ENCODE data around the gene PADI6.
"Not testable (repeated sequence)": the region's sequence is repeated elsewhere in the genome, so short reads cannot be mapped to it uniquely, and the experiment has no call there.

PADI6 gene

DNA sequence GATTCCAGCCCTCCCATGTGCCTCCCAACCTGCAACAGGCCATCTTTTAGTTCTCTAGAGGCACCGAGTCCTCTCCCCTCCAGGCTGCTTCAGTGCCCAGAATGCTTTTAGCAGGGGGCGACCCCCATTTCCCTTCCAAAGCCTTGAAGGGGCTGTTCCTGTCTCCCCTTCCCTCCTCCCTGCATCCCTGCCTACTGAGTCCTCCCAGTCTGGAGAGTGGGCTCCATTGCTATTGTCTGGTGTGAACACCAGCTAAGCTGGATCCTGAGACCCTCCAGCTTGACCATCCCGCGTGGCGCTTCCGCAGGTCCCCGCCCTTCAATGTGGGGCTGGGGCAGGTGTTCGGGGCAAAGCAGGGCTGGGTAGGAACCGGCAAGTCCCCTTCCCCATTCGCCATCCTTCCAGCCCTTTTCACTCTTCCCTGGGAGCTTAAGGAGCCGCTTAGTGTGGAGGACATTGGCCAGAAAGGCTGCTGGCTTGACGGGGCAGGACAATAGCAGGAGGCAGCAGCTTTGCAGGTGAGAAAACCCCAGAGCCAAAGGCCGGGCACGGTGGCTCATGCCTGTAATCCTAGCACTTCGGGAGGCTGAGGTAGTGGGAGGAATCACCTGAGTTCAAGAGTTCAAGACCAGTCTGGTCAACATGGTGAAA lies 32.2 kb downstream of the PADI6 start:
- Histone ChIP-seq H3K9ac (ENCODE audit: low read length) (no peak overlapping the region), H3K36me3 (ENCODE audit: low read length) (peaks cover 2% of the 10 kb centered on the region; the same call in 1 of the 2 replicates), H3K9me3 (ENCODE audit: insufficient read depth, low read length) (no peaks in the 10 kb centered on the region), H3K79me2 (ENCODE audit: insufficient read depth, low read length) (no peaks in the 10 kb centered on the region), H3F3A (ENCODE audit: insufficient read depth) (no peaks in the 10 kb centered on the region), H3K4me3 (ENCODE audit: insufficient read depth, low read length, poor library complexity, severe bottlenecking) (no peak overlapping the region), H2AFZ (ENCODE audit: low read depth, low read length, severe bottlenecking) (no peak overlapping the region), H4K20me1 (ENCODE audit: low read depth, low read length) (no peaks in the 10 kb centered on the region), H3K27me3 (ENCODE audit: low read length) (no peaks in the 10 kb centered on the region), H3K4me2 (ENCODE audit: low read depth, low read length, poor library complexity, severe bottlenecking) (no peak overlapping the region), H3K9me2 (replicated peaks; ENCODE audit: insufficient read depth, low read length) (no peaks in the 10 kb centered on the region), H3K27ac (ENCODE audit: low read depth, low read length) (no peak overlapping the region)
- TF ChIP-seq, protein P1, sequence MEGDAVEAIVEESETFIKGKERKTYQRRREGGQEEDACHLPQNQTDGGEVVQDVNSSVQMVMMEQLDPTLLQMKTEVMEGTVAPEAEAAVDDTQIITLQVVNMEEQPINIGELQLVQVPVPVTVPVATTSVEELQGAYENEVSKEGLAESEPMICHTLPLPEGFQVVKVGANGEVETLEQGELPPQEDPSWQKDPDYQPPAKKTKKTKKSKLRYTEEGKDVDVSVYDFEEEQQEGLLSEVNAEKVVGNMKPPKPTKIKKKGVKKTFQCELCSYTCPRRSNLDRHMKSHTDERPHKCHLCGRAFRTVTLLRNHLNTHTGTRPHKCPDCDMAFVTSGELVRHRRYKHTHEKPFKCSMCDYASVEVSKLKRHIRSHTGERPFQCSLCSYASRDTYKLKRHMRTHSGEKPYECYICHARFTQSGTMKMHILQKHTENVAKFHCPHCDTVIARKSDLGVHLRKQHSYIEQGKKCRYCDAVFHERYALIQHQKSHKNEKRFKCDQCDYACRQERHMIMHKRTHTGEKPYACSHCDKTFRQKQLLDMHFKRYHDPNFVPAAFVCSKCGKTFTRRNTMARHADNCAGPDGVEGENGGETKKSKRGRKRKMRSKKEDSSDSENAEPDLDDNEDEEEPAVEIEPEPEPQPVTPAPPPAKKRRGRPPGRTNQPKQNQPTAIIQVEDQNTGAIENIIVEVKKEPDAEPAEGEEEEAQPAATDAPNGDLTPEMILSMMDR (IDR thresholded peaks at IDR 0.05; ENCODE audit: insufficient read depth, low read length, poor library complexity, severe bottlenecking): no peak
- TF ChIP-seq EZH2phosphoT487 (conservative IDR thresholded peaks at IDR 0.05; ENCODE audit: low read length): no peak

DNA sequence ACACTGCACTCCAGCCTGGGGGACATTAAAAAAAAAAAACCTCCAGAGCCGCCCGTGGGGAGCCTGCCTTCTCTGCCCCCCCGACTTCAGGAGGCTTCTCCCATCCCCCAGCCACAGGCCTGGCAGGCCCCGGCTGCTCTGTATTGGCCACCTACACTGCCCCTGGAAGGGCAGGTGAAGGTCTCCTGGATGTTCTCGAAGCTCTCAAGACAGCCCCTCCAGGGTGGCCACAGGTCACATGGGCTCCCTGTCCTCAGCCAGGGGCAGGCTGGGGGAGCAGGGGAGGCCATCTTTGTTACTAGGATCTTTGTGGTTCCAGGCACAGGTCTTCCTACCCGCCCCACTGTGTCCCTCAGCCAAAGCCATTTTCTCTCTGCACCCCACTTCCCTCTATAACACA lies 32.8 kb downstream of the PADI6 start:
- H3K79me2 ChIP-seq (ENCODE audit: insufficient read depth, low read length): no peaks in the 10 kb centered on the region
- no peak overlapping the region for H2AFZ ChIP-seq (ENCODE audit: low read depth, low read length, severe bottlenecking)
- no peaks in the 10 kb centered on the region for H3F3A ChIP-seq (ENCODE audit: insufficient read depth)
- no peaks in the 10 kb centered on the region for H3K9me3 ChIP-seq (ENCODE audit: insufficient read depth, low read length)
- H3K9me2 ChIP-seq (replicated peaks; ENCODE audit: insufficient read depth, low read length): no peaks in the 10 kb centered on the region
- H3K9ac ChIP-seq (ENCODE audit: low read length): no peak overlapping the region
- H3K36me3 ChIP-seq (ENCODE audit: low read length): peaks cover 2% of the 10 kb centered on the region; the same call in 1 of the 2 replicates
- H3K4me2 ChIP-seq (ENCODE audit: low read depth, low read length, poor library complexity, severe bottlenecking): no peak overlapping the region
- no peaks in the 10 kb centered on the region for H4K20me1 ChIP-seq (ENCODE audit: low read depth, low read length)
- no peak overlapping the region for H3K27ac ChIP-seq (ENCODE audit: low read depth, low read length)
- H3K4me3 ChIP-seq (ENCODE audit: insufficient read depth, low read length, poor library complexity, severe bottlenecking): no peak overlapping the region
- TF ChIP-seq, protein P1 (IDR thresholded peaks at IDR 0.05; ENCODE audit: insufficient read depth, low read length, poor library complexity, severe bottlenecking): no peak
- TF ChIP-seq EZH2phosphoT487 (conservative IDR thresholded peaks at IDR 0.05; ENCODE audit: low read length): no peak
- no peaks in the 10 kb centered on the region for H3K27me3 ChIP-seq (ENCODE audit: low read length)

DNA sequence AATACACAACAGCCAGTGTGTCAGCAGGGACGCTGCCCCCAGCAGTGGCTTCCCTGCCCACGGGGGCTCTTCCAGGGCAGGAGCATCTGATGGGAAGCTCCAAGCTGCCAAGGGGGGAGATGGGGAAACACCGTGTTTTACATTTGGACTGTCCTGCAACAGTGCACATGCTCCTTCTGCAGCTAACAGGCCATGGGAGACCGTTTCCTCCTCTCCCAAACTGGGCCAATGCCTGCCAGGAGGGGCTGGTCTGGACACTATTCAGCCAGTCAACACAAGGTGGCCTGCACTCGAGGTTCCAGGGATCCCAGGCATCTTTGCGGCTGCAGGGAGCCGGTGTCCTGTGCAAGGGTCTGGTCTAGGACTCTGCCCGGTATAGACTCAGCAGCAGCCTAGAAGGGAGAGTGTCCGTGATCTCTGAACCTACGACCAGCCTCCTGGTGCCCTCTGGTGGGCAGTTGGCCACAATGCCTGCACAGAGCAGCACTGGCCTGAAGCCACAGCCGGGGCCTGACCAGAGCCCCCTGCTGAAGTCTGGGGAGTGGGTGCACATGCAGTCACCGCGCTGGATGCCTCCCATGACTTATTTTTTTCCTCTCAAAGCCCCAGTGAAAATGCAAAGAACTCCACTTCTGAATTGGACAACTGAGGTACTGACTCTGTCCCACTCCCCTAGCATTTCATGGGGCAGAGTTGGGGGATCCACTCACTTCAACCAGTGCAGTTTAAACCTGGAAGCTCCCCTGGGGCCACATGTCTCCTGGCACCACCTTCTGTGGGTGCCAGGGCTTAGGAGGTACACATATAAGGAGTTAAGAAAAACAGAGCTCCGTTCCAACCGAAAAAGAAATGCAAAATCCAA lies 34.1 kb downstream of the PADI6 start:
- Histone ChIP-seq H4K20me1 (ENCODE audit: low read depth, low read length) (no peaks in the 10 kb centered on the region; the same call in 1 of the 2 replicates), H3K27me3 (ENCODE audit: low read length) (no peaks in the 10 kb centered on the region), H3K36me3 (ENCODE audit: low read length) (peaks cover 7% of the 10 kb centered on the region; the same call in 1 of the 2 replicates), H3F3A (ENCODE audit: insufficient read depth) (no peaks in the 10 kb centered on the region), H2AFZ (ENCODE audit: low read depth, low read length, severe bottlenecking) (no peak overlapping the region), H3K27ac (ENCODE audit: low read depth, low read length) (no peak overlapping the region), H3K4me2 (ENCODE audit: low read depth, low read length, poor library complexity, severe bottlenecking) (no peak overlapping the region), H3K4me3 (ENCODE audit: insufficient read depth, low read length, poor library complexity, severe bottlenecking) (no peak overlapping the region), H3K9ac (ENCODE audit: low read length) (no peak overlapping the region), H3K9me3 (ENCODE audit: insufficient read depth, low read length) (no peaks in the 10 kb centered on the region), H3K79me2 (ENCODE audit: insufficient read depth, low read length) (no peaks in the 10 kb centered on the region), H3K9me2 (replicated peaks; ENCODE audit: insufficient read depth, low read length) (no peaks in the 10 kb centered on the region)
- no peak for TF ChIP-seq EZH2phosphoT487 (conservative IDR thresholded peaks at IDR 0.05; ENCODE audit: low read length)
- TF ChIP-seq, protein P1 (IDR thresholded peaks at IDR 0.05; ENCODE audit: insufficient read depth, low read length, poor library complexity, severe bottlenecking): peak; percentile 74

DNA sequence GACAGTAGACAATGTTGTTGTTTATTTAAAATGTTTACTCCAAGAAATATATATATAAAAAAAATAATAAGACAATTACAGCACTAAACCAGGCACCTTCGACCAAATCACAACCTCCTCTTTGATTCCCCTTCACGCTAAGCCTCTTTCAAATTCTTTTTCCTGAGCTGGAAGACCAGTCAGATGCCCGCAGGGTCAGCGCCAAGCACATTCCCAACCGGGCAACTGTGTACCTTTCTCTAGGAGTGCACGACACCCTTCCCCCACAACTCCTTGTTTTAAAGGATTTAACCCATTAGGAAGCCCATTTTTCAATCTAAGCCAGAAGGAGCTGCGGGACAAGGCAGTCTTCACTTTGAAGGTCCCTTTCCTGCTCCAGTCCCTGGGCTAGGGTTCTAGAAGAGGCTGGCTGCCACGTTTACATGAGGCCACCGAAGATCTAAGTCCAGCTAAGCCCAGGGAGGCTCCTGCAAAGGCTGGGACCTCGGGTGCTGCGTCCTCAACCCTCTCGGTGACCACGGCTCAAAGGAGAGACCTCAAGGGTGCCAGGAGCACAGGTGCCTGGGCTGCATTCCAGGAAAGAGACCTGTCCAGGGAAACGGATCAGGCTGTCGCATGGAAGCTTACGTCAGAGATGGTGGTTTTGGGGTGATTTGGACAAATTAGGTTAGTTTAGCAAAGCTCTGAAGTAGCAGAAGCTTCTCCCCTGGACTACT lies 34.9 kb downstream of the PADI6 start:
- peaks cover 10% of the 10 kb centered on the region; the same call in 1 of the 2 replicates for H3K36me3 ChIP-seq (ENCODE audit: low read length)
- not testable (repeated sequence) for H3F3A ChIP-seq (ENCODE audit: insufficient read depth); H3K9me2 ChIP-seq (replicated peaks; ENCODE audit: insufficient read depth, low read length); H2AFZ ChIP-seq (ENCODE audit: low read depth, low read length, severe bottlenecking); H3K27me3 ChIP-seq (ENCODE audit: low read length); H3K4me2 ChIP-seq (ENCODE audit: low read depth, low read length, poor library complexity, severe bottlenecking); H3K27ac ChIP-seq (ENCODE audit: low read depth, low read length); H3K9me3 ChIP-seq (ENCODE audit: insufficient read depth, low read length); H3K4me3 ChIP-seq (ENCODE audit: insufficient read depth, low read length, poor library complexity, severe bottlenecking); H3K79me2 ChIP-seq (ENCODE audit: insufficient read depth, low read length); H4K20me1 ChIP-seq (ENCODE audit: low read depth, low read length); H3K9ac ChIP-seq (ENCODE audit: low read length)

DNA sequence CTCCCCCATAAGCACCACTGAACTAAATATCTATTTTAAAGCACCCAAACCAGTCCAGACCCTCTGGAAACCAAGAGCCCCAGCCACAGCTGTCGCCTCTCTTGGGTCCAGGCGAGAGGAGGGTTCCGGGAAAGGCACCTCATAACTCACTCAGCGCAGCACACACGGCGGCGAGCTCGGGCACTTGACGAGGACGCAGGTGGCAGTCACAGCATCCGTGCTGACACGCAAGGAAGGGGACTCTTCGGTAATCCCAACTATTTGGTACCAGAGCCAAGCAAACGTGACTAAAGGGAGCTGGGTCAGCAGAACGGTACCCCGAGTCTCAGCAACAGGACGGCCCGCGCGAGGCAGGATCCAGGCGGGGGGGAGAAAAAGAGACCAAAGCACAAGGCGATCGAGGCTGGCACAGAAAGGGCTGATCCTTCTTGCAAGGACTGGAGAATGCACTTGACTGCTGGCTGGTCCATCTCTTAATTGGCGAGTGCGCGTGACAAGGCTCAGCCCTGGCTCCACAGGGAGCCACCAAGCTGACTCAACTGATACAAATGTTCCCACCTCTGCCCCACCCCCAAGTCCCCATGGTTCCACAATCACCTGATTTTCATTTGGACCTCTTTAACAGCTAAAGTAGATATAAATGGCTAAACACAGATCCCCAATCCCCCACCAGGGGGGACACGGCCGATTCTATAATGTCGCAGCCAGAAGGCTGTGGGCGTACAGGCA lies 36.0 kb downstream of the PADI6 start:
- not testable (repeated sequence) for H3K27ac ChIP-seq (ENCODE audit: low read depth, low read length); H3K4me2 ChIP-seq (ENCODE audit: low read depth, low read length, poor library complexity, severe bottlenecking); H3K9me2 ChIP-seq (replicated peaks; ENCODE audit: insufficient read depth, low read length); H3F3A ChIP-seq (ENCODE audit: insufficient read depth); H3K4me3 ChIP-seq (ENCODE audit: insufficient read depth, low read length, poor library complexity, severe bottlenecking); H2AFZ ChIP-seq (ENCODE audit: low read depth, low read length, severe bottlenecking); H4K20me1 ChIP-seq (ENCODE audit: low read depth, low read length); H3K27me3 ChIP-seq (ENCODE audit: low read length); H3K9ac ChIP-seq (ENCODE audit: low read length); H3K9me3 ChIP-seq (ENCODE audit: insufficient read depth, low read length); H3K79me2 ChIP-seq (ENCODE audit: insufficient read depth, low read length)
- H3K36me3 ChIP-seq (ENCODE audit: low read length): peaks cover 13% of the 10 kb centered on the region; the same call in 1 of the 2 replicates

Measured in SU-DHL-6 (cell line).